NCI-H2081 (cell line): Measurements from ENCODE around the gene EPS8.
"Not testable (repeated sequence)": the region's sequence is repeated elsewhere in the genome, so short reads cannot be mapped to it uniquely, and the experiment has no call there.

ENCODE experiments used
- DNase-seq, 2 experiments: peaks; one replicate each; lab custom pipeline; 2025; lab: John Stamatoyannopoulos, UW

The EPS8 gene

GRCh38 chr12:15757553-15758255 is 31.5 kb downstream of the EPS8 start:
- DNase-seq: no peak

GRCh38 chr12:15756822-15757221 is 32.4 kb downstream of the EPS8 start:
- no peak for DNase-seq

GRCh38 chr12:15754233-15754632 is 35.0 kb downstream of the EPS8 start:
- DNase-seq: no peak

GRCh38 chr12:15752785-15753184 is 36.4 kb downstream of the EPS8 start:
- DNase-seq: no peak

GRCh38 chr12:15751741-15752140 is 37.4 kb downstream of the EPS8 start:
- DNase-seq: no peak

GRCh38 chr12:15749937-15750336 is 39.3 kb downstream of the EPS8 start:
- DNase-seq: no peak

- not testable (repeated sequence) for DNase-seq
Observed at GRCh38 chr12:15741870-15742269, 47.3 kb downstream of the EPS8 start.

DNA sequence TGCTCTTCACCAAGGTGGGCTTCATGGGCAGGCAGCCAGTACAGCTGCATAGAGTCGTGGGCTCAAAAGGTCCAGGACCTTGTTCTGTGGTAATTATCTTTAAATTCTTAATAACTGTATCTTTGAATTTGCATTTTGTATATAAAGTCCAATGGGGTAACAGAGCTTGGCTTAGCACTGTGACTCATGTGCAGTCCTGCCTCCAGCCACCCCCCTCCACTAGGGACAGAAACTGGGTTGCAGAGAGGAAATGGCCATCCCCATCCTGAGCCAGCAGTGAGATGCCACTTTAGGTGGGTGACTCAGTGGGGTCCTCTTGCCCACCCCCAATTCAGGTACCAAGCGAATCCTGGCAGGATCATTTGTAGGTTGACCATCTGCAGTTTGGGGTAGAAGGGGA is 48.1 kb downstream of the EPS8 start:
- no peak for DNase-seq

GRCh38 chr12:15740389-15740788 is 48.8 kb downstream of the EPS8 start:
- not testable (repeated sequence) for DNase-seq

DNA sequence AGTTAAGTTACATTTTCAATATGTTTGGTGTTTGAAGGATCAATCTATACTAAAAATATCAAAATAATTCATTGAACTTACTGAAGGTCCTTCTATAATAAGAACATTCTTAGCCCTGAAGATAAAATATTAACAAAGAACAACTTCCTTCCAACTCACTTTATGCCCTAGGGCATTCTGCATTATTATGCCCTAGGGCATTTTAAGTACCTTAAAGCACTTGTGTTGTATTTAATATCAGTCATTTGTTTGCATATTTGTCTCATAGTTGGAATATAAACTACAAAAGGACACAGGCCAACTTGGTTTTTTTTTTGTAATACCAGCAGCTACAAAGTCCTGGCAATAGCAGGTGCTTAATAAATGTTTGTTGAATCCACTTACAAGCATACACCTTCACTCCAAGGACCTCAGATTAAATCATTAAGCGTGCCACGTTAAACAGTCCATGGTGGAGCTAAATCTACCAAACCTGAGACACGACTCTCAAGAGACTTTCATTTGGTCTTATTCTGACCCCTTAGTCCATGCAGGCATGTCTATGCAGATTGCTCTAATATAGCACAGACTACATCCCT is 50.7 kb downstream of the EPS8 start:
- DNase-seq: no peak

- no peak for DNase-seq
Observed at GRCh38 chr12:15735837-15736615, 53.2 kb downstream of the EPS8 start.

GRCh38 chr12:15733136-15733535 is 56.1 kb downstream of the EPS8 start:
- no peak for DNase-seq

GRCh38 chr12:15732341-15733061 is 56.7 kb downstream of the EPS8 start:
- no peak for DNase-seq

DNA sequence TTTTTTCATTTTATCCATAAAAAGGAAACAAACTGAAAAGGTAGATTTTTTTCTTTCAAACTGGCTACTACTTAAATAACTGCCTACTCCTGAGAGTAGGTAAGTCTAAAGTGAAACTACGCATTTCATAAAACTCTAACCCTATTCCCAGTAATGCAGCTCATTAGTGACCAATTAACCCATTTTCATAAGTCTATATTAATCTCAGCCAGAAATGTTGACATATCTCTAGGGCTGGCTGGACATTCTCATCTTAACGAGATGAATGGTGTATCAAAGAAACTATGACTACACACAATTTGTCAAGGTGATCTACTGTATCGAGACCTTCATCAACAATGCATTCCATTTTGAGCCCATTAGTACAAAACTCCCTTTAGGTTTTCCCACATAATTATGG is 57.2 kb downstream of the EPS8 start:
- no peak for DNase-seq

- DNase-seq: no peak
Observed at GRCh38 chr12:15729097-15729496, 60.1 kb downstream of the EPS8 start.

GRCh38 chr12:15728118-15728598 is 61.0 kb downstream of the EPS8 start:
- no peak for DNase-seq

DNA sequence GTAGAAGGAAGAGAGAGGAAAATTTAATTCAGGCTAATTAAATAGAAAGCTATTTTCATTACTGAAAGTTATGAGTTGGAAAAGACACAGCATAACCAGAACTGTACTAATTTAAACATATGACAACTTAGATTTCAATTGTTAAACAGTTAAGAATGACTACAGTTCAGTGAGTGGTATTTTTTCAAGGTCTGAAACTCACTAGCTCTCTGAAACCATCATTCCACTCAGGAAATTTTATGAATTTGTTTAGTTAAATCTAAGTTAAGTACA is 62.4 kb downstream of the EPS8 start:
- DNase-seq: no peak

GRCh38 chr12:15726027-15726877 is 62.9 kb downstream of the EPS8 start:
- DNase-seq: no peak

- DNase-seq: no peak
Observed at GRCh38 chr12:15722951-15723350, 66.2 kb downstream of the EPS8 start.

- no peak for DNase-seq
Observed at GRCh38 chr12:15721316-15722115, 67.7 kb downstream of the EPS8 start.

DNA sequence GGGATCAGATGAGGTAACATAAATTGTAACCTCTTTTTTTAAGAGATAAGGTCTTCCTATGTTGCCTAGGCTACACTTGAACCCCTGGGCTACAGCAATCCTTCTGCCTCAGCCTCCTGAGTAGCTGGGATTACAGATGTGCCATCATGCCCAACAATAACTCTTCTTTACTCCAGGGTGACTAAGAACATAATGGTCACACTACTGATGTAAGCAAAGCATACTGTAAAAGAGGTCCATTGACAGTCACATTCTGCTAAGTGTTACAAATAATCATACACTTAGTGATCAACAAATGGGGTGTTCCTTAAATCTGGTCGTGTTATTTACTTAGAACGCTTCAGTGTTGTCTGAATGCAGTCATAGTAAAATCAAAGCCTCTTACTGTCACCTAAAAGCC is 68.9 kb downstream of the EPS8 start:
- no peak for DNase-seq
